HepG2 (cell line): ENCODE measurements around the gene ARSB. TPM values are rescaled to one million over a fixed set of nuclear protein-coding genes. Genes with fewer than 3 reads are reported as not detected.

Experiments used
- ATAC-seq: fragments of 200-7000 bp; cut with Tn5 transposase; 3 replicates; pipeline ENCODE4 v1.9.1; 2020; ENCODE audit warnings: mild to moderate bottlenecking, moderate library complexity
- BruUV-seq: library from RNA; stranded (reverse); fragments of 400-500 nt; replicated peaks from 2 replicates; lab custom pipeline; 2021; lab: Mats Ljungman, UMichigan
- CTCF ChIA-PET: fragments of 300-600 bp; formaldehyde crosslinking; extraction: SDS; loops from one replicate; lab custom pipeline; 2021; ENCODE audit warnings: low total read pairs, inconsistent platforms, low intra/inter-chr PET ratio; lab: Yijun Ruan, JAX
- POLR2A ChIA-PET: fragments of 350-600 bp; sonication (Branson Sonifier 250); formaldehyde crosslinking; loops from one replicate; lab custom pipeline; 2020; ENCODE audit warnings: antibody characterized with exemption, inconsistent platforms; lab: Yijun Ruan, JAX
- DNase-seq: peaks from one replicate; pipeline ENCODE4 v3.0.0-alpha.2; 2015; ENCODE audit warnings: low spot score
- FAIRE-seq: peaks from 3 replicates; lab custom pipeline; 2011; peaks lifted over from hg19 to GRCh38; lab: Jason Lieb, UNC
- H2AFZ ChIP-seq: one replicate; pipeline ENCODE4 v1.6.1; 2011; ENCODE audit warnings: low read length, inconsistent platforms
- H3K27ac ChIP-seq: fragments of 300-600 bp; 3 replicates; pipeline ENCODE4 v1.8.0; 2011; ENCODE audit warnings: mixed run types, mild to moderate bottlenecking, mixed read lengths, low read length, inconsistent platforms; ENCODE audit not compliant: insufficient read depth; ENCODE audit errors: extremely low read length
- H3K27me3 ChIP-seq, 2 experiments: fragments of 200-600 bp in 1 of 2; 2 replicates in 1 of 2; 3 replicates in 1 of 2; pipeline versions ENCODE4 v1.6.0 to v1.8.0; 2011; ENCODE audit warnings: low read length in 2 of 2, mild to moderate bottlenecking in 2 of 2, moderate library complexity in 2 of 2, inconsistent platforms in 1 of 2; ENCODE audit not compliant: insufficient read depth in 2 of 2, control insufficient read depth in 1 of 2
- H3K36me3 ChIP-seq, 2 experiments: fragments of 200-600 bp in 1 of 2; replicated peaks in 1 of 2; 2 replicates in 1 of 2; 3 replicates in 1 of 2; pipeline versions ENCODE4 v1.5.1 to v1.8.0; 2011; ENCODE audit warnings: low read length in 2 of 2, inconsistent platforms in 1 of 2; ENCODE audit not compliant: insufficient read depth in 2 of 2, control insufficient read depth in 1 of 2
- H3K4me1 ChIP-seq: 2 replicates; pipeline ENCODE4 v1.5.1; 2012; ENCODE audit warnings: low read length, inconsistent platforms; ENCODE audit not compliant: insufficient read depth
- H3K4me2 ChIP-seq: 2 replicates; pipeline ENCODE4 v1.6.0; 2011; ENCODE audit warnings: low read depth, low read length, inconsistent platforms
- H3K4me3 ChIP-seq, 3 experiments: fragments of 200-600 bp in 1 of 3; sonication (generic), shearing (Covaris generic) in 1 of 3; replicated peaks in 1 of 3; 2 replicates each; pipeline ENCODE4 v1.5.1; 2011 to 2016; ENCODE audit warnings: low read length in 3 of 3, inconsistent platforms in 2 of 3, low read depth in 2 of 3, mild to moderate bottlenecking in 2 of 3, control low read depth in 1 of 3, mixed read lengths in 1 of 3; ENCODE audit not compliant: insufficient read depth in 1 of 3
- H3K79me2 ChIP-seq: one replicate; pipeline ENCODE4 v1.6.1; 2011; ENCODE audit warnings: low read length, inconsistent platforms; ENCODE audit not compliant: insufficient read depth
- H3K9ac ChIP-seq: 2 replicates; pipeline ENCODE4 v1.6.0; 2011; ENCODE audit warnings: mild to moderate bottlenecking, low read depth, low read length, inconsistent platforms; ENCODE audit not compliant: insufficient read depth
- H3K9me3 ChIP-seq: 2 replicates; pipeline ENCODE4 v1.5.1; 2012; ENCODE audit warnings: mild to moderate bottlenecking, low read length
- H4K20me1 ChIP-seq: 2 replicates; pipeline ENCODE4 v1.6.0; 2011; ENCODE audit warnings: inconsistent platforms, mild to moderate bottlenecking, low read length, moderate library complexity; ENCODE audit not compliant: insufficient read depth
- HBP1 ChIP-seq: IDR thresholded peaks from 2 replicates; pipeline ENCODE4 v1.6.1; 2016; ENCODE audit warnings: low read depth, control low read depth
- HNF4G ChIP-seq, 2 experiments: sonication (generic) in 1 of 2; formaldehyde crosslinking in 1 of 2; IDR thresholded peaks; 2 replicates each; pipeline versions ENCODE4 v1.4.0 to v1.6.1; 2011 to 2020; ENCODE audit warnings: borderline replicate concordance in 2 of 2, low read depth in 2 of 2, mild to moderate bottlenecking in 2 of 2, low read length in 1 of 2, missing genetic modification reagents in 1 of 2, moderate library complexity in 1 of 2
- MEF2D ChIP-seq: sonication (generic); formaldehyde crosslinking; IDR thresholded peaks from 2 replicates; pipeline ENCODE4 v1.5.1; 2020; ENCODE audit warnings: mild to moderate bottlenecking, missing genetic modification reagents
- RXRB ChIP-seq: IDR thresholded peaks from 2 replicates; pipeline ENCODE4 v1.6.1; 2016; ENCODE audit warnings: borderline replicate concordance, missing genetic modification reagents, missing compliant biosample characterization
- SPEN ChIP-seq: sonication (generic); formaldehyde crosslinking; IDR thresholded peaks from 2 replicates; pipeline ENCODE4 v1.5.1; 2020; ENCODE audit warnings: low read depth, mild to moderate bottlenecking, missing genetic modification reagents
- STAG1 ChIP-seq: sonication (generic); formaldehyde crosslinking; IDR thresholded peaks from 2 replicates; pipeline ENCODE4 v1.4.0; 2020; ENCODE audit warnings: missing genetic modification reagents
- ZBTB33 ChIP-seq: sonication (generic); formaldehyde crosslinking; IDR thresholded peaks from 2 replicates; pipeline ENCODE4 v1.4.0; 2020; ENCODE audit warnings: missing genetic modification reagents
- ZC3H13 ChIP-seq: sonication (generic); formaldehyde crosslinking; IDR thresholded peaks from 2 replicates; pipeline ENCODE4 v1.8.1; 2023; ENCODE audit warnings: mild to moderate bottlenecking, missing genetic modification reagents, moderate library complexity
- ZNF251 ChIP-seq: sonication (generic); formaldehyde crosslinking; IDR thresholded peaks from 2 replicates; pipeline ENCODE4 v1.9.0; 2021; ENCODE audit warnings: mild to moderate bottlenecking, missing genetic modification reagents
- ZNF407 ChIP-seq: sonication (generic); formaldehyde crosslinking; IDR thresholded peaks from one replicate; pipeline ENCODE4 v1.5.1; 2020; ENCODE audit warnings: mild to moderate bottlenecking, missing genetic modification reagents; ENCODE audit errors: not compliant biosample characterization
- ZNF432 ChIP-seq: sonication (generic); formaldehyde crosslinking; IDR thresholded peaks from 2 replicates; pipeline ENCODE4 v1.5.0; 2020; ENCODE audit warnings: missing genetic modification reagents, mild to moderate bottlenecking, borderline replicate concordance
- ZNF746 ChIP-seq: sonication (generic); formaldehyde crosslinking; IDR thresholded peaks from 2 replicates; pipeline ENCODE4 v1.8.0; 2022; ENCODE audit warnings: mild to moderate bottlenecking, missing genetic modification reagents
- in situ Hi-C: cut with HindIII; loops from 2 replicates; pipeline ENCODE4 v1.10.0; 2017; ENCODE audit warnings: low pct_unique_long_range_greater_than_20kb; ENCODE audit not compliant: extremely low pct_ligation_motif_present
- intact Hi-C: fragments of 100-400 bp; cut with micrococcal nuclease; formaldehyde crosslinking; loops from one replicate; pipeline ENCODE4 v1.10.0; 2022; ENCODE audit not compliant: unreplicated experiment
- polyA plus RNA-seq, 8 experiments: library from polyadenylated mRNA; depleted of rRNA in 3 of 8; stranded (reverse) in 7 of 8; unstranded in 1 of 8; fragments of >200 nt; fragmentation: Illumina TruSeq in 4 of 8; extraction: Trizol in 4 of 8; gene quantifications; 2 replicates each; pipeline versions ENCODE4 v1.2.1 to v1.2.3, GENCODE V29; 2011 to 2016; ENCODE audit warnings: low read depth in 4 of 8, missing spikeins in 1 of 8, mixed read lengths in 1 of 8; ENCODE audit not compliant: insufficient read depth in 1 of 8
- total RNA-seq, 5 experiments: library from RNA; depleted of rRNA; stranded (reverse); fragments of >200 nt; fragmentation: Illumina TruSeq; extraction: Trizol; gene quantifications; 2 replicates each; pipeline ENCODE4 v1.2.3, GENCODE V29; 2016; ENCODE audit warnings: low read depth in 1 of 5

ARSB gene
- total and polyA plus RNA-seq, 2 of the 13 experiments (the other 11 are each of a cell fraction or from before 2014, with no cell fraction given), result 52.6 to 66.4 TPM

GRCh38 chr5:79002374-79002773 lies 17.3 kb upstream of the ARSB start (continued):
- TF ChIP-seq HNF4G (IDR thresholded peaks at IDR 0.05; ENCODE audit: borderline replicate concordance, low read depth, low read length) (peak; percentile 20; the same call in 1 of the 2 replicates), HNF4G (CRISPR knock-in tag; IDR thresholded peaks at IDR 0.05; ENCODE audit: borderline replicate concordance, low read depth) (no peak), RXRB (peak; percentile 81; the same call in 1 of the 2 replicates), MEF2D (0 out of 2 replicates have a peak, but pooled peaks have one; percentile 48), ZBTB33 (CRISPR knock-in tag) (no peak), SPEN (CRISPR knock-in tag) (no peak), ZC3H13 (no peak), ZNF746 (CRISPR knock-in tag) (no peak), STAG1 (no peak)

- BruUV-seq, result no TSS peak
- no peaks in the 10 kb centered on the region for H3K36me3 ChIP-seq
- no peak for ATAC-seq
- ChIA-PET POLR2A (interaction anchor here (2.7 kb wide), 1 partner anchor 16 kb away, joined by 13 read pairs; the partner anchor contains the start of gene ARSB), CTCF (no interaction called here)
- no peak overlapping the region for H3K9ac ChIP-seq
- H3K4me2 ChIP-seq, result no peak overlapping the region
- no peak for DNase-seq
- H3K4me1 ChIP-seq, result peaks cover 23% of the 10 kb centered on the region
- H2AFZ ChIP-seq, result no peak overlapping the region
- H3K4me3 ChIP-seq, result no peak overlapping the region
- H3K79me2 ChIP-seq, result no peaks in the 10 kb centered on the region
- intact Hi-C loops, result no loop called here
- in situ Hi-C loops, result loop anchor here (25.0 kb wide), 1 partner anchor 461 kb away; no protein-coding TSS in a partner anchor
- no peak for FAIRE-seq
- H3K27ac ChIP-seq, result no peak overlapping the region
- H3K9me3 ChIP-seq, result no peaks in the 10 kb centered on the region
- no peaks in the 10 kb centered on the region for H4K20me1 ChIP-seq
- H3K27me3 ChIP-seq, result no peaks in the 10 kb centered on the region
- no peak for TF ChIP-seq ZNF251 (CRISPR knock-in tag)
- TF ChIP-seq ZNF407 (CRISPR knock-in tag), result no peak
- TF ChIP-seq HBP1, result no peak
- TF ChIP-seq ZNF432 (CRISPR knock-in tag), result no peak
Measured at GRCh38 chr5:79001471-79001870, 16.4 kb upstream of the ARSB start.
